Left lobe of liver (tissue), 2 donors: ENCODE measurements around the gene CCL5. TPM values are rescaled to one million over a fixed set of nuclear protein-coding genes. Genes with fewer than 3 reads are reported as not detected.
A peak's percentile ranks its signal among the peaks of the same experiment; 100 is the strongest.

Experiments used
- ATAC-seq: fragments of 200-7000 bp; cut with Tn5 transposase; one replicate; pipeline ENCODE4 v1.9.1; 2020; ENCODE audit warnings: mild to moderate bottlenecking, moderate library complexity
- DNase-seq: peaks from one replicate; pipeline ENCODE4 v3.0.0-alpha.2; 2020; ENCODE audit warnings: low spot score
- total RNA-seq: library from RNA; stranded (reverse); gene quantifications from one replicate; pipeline ENCODE4 v1.2.1, GENCODE V29; 2021
- donor health status: DM: no; HTN: no; CAD: no; lungs with moderate emphysema.
- donor health status: DM: no; HTN: yes; CAD: no.

The CCL5 gene
- total RNA-seq, 1 donor from 2014 or later, result 0.48 TPM

- peak; percentile 58 for ATAC-seq
Measured at GRCh38 chr17:35870906-35871819, 9.0 kb downstream of the CCL5 start.

DNA sequence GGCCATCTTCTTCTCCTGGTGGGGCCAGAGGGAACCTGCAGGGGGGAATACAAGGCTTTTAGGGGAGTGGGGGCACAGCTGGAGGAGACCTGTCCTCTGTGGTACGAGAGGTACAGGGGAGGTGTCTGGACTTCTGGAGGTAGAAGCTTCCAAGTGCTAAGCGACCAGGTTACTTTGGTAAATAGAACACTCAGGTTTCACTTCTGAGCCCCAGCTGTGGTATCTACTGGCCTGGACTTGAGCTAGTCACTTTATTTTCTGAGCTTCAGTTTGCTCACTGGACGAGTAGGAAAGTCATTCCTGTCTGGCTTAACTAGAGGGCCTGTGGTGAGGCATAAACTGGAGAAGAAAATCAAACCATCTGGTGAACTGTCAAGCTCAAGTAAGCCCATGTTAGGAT lies 11.4 kb downstream of the CCL5 start, which contains the start of gene HEATR9:
Gene HEATR9 (minus strand): TSS at position 155 of the 400 bp plus-strand sequence. CDS start 149 bp downstream, at position 6.
- no peak for ATAC-seq
- no peak for DNase-seq

More at GRCh38 chr17:35870906-35871819, 9.0 kb downstream of the CCL5 start:
- no peak for DNase-seq

GRCh38 chr17:35867574-35867973 lies 12.6 kb downstream of the CCL5 start:
- DNase-seq (no peak), ATAC-seq (no peak)

GRCh38 chr17:35866341-35866950 lies 13.7 kb downstream of the CCL5 start:
- DNase-seq (no peak), ATAC-seq (no peak)

GRCh38 chr17:35865412-35866340 lies 14.5 kb downstream of the CCL5 start:
- ATAC-seq, result no peak
- no peak for DNase-seq

- ATAC-seq (no peak), DNase-seq (no peak)
Measured at GRCh38 chr17:35864853-35865252, 15.3 kb downstream of the CCL5 start.

DNA sequence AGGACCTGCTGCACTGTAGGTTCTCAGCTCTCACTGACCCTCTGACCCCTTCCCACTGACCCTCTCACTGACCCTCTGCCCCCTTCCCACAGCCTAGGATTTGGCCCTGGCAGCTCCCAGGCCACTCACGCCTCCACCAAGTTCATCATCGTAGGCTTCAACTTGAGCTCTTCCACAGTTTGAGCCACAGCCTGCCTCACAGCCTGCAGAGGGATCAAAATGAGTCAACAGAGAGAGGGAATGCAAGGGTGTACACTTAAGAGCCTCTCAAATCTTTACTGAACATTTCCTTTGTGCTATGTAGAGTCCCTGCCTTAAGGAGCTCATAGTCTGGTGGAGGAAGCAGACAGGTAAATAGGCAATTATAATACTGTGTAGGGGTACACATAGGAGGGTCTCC lies 23.6 kb downstream of the CCL5 start:
- no peak for ATAC-seq

DNA sequence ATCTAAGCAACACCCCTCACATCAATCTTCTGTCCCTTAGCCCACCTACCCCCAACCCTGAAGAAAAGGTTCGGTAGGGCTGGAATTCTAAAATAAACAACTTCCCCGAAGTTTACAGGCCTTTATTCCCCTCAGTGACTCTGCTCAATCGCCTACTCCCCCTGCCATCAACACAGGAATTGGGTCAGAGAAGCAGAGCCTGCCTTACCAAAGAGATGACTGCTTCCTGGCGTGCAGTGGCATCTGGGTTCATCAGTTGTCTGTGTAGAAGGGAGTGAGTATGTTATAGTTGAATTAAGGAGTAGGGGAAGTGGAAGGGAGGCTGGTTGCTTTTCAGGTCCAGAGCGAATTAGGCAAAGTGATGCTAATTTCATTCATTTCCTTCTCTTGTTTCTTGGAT lies 24.2 kb downstream of the CCL5 start:
- DNase-seq (no peak), ATAC-seq (no peak)

More for the DNA sequence above, 23.6 kb downstream of the CCL5 start:
- DNase-seq, result no peak

DNA sequence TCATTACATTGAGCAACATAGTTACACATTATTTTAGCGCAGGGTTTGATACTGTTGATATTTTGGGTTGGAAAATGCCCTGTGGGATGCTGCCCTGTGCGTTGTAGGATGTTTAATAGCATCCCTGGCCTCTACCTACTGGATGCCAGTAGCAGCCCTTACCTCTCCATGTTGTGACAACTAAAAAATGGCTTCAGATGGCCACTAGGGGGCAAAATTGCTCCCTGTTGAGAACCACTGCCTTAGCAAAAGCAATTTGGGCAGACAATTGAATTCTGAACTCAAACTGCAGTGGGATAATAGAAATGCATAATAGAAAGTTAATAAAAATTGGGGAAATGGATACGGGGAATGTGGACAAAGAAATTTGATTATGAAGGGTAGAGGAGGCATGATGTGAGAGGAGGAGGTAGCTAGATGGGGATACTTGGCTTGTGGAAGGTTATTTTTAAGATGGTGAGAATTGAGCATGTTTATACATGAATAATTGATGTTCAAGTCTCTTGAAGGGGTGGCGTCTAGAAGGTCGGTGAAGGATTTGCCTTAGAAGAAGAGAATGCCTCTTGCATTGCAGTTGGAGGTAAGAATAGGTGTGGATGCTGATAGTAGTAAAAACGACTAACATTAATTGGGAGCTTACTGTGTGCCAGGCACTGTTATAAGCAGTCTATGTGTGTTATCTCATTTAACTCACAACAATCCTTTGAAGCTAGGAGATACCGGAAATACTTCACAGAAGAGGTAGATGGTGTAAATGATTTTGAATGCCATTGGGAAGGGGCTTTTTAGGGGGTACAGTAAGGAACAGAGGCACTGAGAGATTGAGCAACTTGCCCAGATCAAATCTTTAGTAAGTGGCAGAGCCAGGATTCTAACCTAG lies 30.5 kb downstream of the CCL5 start:
- no peak for DNase-seq

GRCh38 chr17:35847633-35848373 lies 32.4 kb downstream of the CCL5 start:
- no peak for DNase-seq
- peak; percentile 33 for ATAC-seq

More for the DNA sequence above, 30.5 kb downstream of the CCL5 start:
- peak; percentile 88 for ATAC-seq

- ATAC-seq (peak; percentile 17), DNase-seq (no peak)
Measured at GRCh38 chr17:35847006-35847405, 33.2 kb downstream of the CCL5 start.

DNA sequence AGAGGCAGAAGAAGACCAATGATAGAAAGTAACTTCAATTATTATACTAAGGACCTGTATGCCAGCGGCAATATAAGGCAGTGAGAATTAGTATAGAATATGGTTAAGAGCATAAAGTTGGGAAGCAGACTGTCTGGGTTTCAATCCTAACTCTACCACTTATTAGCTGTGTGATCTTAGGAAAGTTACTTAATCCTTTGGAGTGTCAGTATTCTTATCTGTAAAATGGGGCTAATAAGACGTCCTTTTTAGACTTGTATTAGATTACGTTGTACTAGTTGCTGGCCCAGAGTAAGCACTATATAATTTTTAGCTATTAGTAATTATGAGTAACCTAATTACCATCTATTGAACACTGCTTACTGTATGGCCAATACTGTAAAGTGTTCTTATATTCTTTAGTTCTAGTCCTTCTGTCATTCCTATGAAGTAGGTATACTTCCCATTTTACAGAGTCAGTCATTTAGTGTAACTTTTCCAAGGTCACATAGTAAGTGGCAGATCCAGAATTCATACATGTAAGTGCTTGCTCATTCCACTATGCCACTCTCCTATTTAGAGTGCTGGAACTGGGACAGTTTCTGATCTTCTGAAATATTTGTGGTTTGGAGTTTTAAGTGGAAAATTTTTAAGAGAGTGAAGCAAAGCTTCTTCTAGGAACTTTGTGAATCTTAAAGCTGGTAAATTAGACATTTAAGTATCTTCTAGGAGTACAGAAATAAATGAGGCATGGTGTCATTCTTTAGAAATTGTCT lies 33.9 kb downstream of the CCL5 start:
- ATAC-seq (no peak), DNase-seq (no peak)

GRCh38 chr17:35844547-35844946 lies 35.6 kb downstream of the CCL5 start:
- DNase-seq (no peak), ATAC-seq (no peak)

GRCh38 chr17:35843698-35844097 lies 36.5 kb downstream of the CCL5 start:
- ATAC-seq, result no peak

GRCh38 chr17:35842239-35842638 lies 37.9 kb downstream of the CCL5 start:
- ATAC-seq (no peak), DNase-seq (no peak)

More at GRCh38 chr17:35843698-35844097, 36.5 kb downstream of the CCL5 start:
- no peak for DNase-seq

DNA sequence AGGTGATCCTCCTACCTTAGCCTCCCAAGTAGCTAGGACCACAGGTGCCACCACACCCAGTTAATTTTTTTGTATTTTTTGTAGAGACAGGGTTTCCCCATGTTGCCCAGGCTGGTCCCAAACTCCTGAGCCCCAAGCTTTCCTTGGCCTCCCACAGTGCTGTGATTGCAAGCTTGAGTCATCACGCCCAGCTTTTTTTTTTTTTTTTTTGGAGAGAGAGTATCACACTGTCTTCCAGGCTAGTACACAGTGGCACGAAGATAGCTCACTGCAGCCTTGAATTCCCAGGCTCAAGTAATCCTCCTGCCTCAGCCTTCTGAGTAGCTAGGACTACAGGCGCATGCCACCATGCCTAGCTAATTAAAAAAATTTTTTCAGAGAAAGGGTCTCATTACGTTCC lies 38.7 kb downstream of the CCL5 start:
- DNase-seq (no peak), ATAC-seq (no peak)

DNA sequence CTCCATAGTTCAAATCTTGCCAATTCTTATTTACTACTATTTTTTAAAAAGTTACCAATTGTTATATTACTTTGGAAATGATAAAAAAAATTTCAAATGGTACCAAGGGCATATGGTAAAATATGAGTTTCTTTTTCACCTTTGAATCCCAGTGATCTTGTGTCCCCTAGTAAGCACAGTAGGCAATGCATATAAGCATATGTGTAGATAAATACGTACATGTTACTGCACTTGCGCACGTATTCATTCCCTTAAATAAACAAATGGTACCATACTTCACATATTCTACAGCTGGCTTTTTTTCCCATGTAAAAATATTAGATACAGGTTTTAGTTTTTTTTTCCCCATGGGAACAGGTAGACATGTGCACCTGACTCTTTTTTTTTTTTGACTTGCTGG lies 39.1 kb downstream of the CCL5 start:
- no peak for ATAC-seq
- DNase-seq, result no peak

GRCh38 chr17:35825206-35825605 lies 55.0 kb downstream of the CCL5 start:
- DNase-seq, result no peak
- no peak for ATAC-seq
